Right cardiac atrium (tissue), 5 donors: ENCODE measurements around the gene CDRT15. TPM values are rescaled to one million over a fixed set of nuclear protein-coding genes. Genes with fewer than 3 reads are reported as not detected.
A peak's percentile ranks its signal among the peaks of the same experiment; 100 is the strongest.
"Not testable (repeated sequence)": the region's sequence is repeated elsewhere in the genome, so short reads cannot be mapped to it uniquely, and the experiment has no call there.

Experiments used
- ATAC-seq, 2 donors: fragments of 200-7000 bp; cut with Tn5 transposase; one replicate each; pipeline versions ENCODE4 v1.8.0 to v1.9.1; 2020; ENCODE audit warnings: moderate library complexity in 2 of 2, mild to moderate bottlenecking in 1 of 2
- DNase-seq, 3 donors: peaks; one replicate each; pipeline ENCODE4 v3.0.0-alpha.2; 2020
- H3K27ac ChIP-seq: one replicate; pipeline ENCODE4 v1.5.1; 2013; ENCODE audit warnings: mild to moderate bottlenecking, low read length, control low read depth, moderate library complexity
- H3K27me3 ChIP-seq: one replicate; pipeline ENCODE4 v1.6.1; 2013; ENCODE audit not compliant: control insufficient read depth, insufficient read depth
- H3K4me1 ChIP-seq: one replicate; pipeline ENCODE4 v1.6.1; 2013; ENCODE audit warnings: low read length; ENCODE audit not compliant: control insufficient read depth, insufficient read depth
- H3K4me3 ChIP-seq: one replicate; pipeline ENCODE4 v1.5.1; 2013; ENCODE audit warnings: low read length, control low read depth
- H3K9me3 ChIP-seq: one replicate; pipeline ENCODE4 v1.6.1; 2013; ENCODE audit warnings: low read length; ENCODE audit not compliant: control insufficient read depth
- WGBS: extraction: QIAGEN DNeasy Blood & Tissue Kit; methylation state at CpG from one replicate; pipeline ENCODE4 v1.1.7; 2013; 5-methylcytosine and 5-hydroxymethylcytosine counted together
- intact Hi-C, 4 donors: fragments of 100-400 bp; cut with DNase I; formaldehyde crosslinking; loops; one replicate each; pipeline versions ENCODE4 v1.11.0 to v1.14.0; 2022 to 2023
- polyA plus RNA-seq: library from polyadenylated mRNA; stranded (reverse); fragments of 200-250 nt; gene quantifications from one replicate; pipeline ENCODE4 v1.2.3, GENCODE V29; 2013
- total RNA-seq, 4 donors: library from RNA; stranded (reverse); fragmentation: NEBNext Ultra II Directional; extraction: Animal tissue kit (Norgen Biotek cat#: 25700); gene quantifications; one replicate each; pipeline ENCODE4 v1.2.1, GENCODE V29; 2021
- donor health status: healthy with polysubstance abuse.
- donor health status: DM: no; HTN: yes; CAD: no.
- donor health status: DM: no; HTN: no; CAD: no.
- donor health status: DM: no; HTN: yes; CAD: no; lungs with severe emphysema.
- donor health status: DM: yes; HTN: yes; CAD: no.

Gene CDRT15
- total and polyA plus RNA-seq, 5 donors, result not detected

GRCh38 chr17:14198575-14198974 is 38.1 kb downstream of the CDRT15 start:
- Histone ChIP-seq H3K4me1 (peaks cover 7% of the 10 kb centered on the region), H3K9me3 (no peaks in the 10 kb centered on the region), H3K27me3 (no peaks in the 10 kb centered on the region), H3K4me3 (no peak overlapping the region), H3K27ac (no peak overlapping the region)
- ATAC-seq (no peak), DNase-seq (no peak)
- 96% methylated on average over 4 of the region's 4 CpGs for WGBS
- intact Hi-C loops, result no loop called here

GRCh38 chr17:14198013-14198412 is 38.6 kb downstream of the CDRT15 start:
- no peak overlapping the region for H3K27ac ChIP-seq
- H3K4me3 ChIP-seq, result no peak overlapping the region
- peak; percentile 18 to 68 (median 53) for DNase-seq
- intact Hi-C loops, result no loop called here
- ATAC-seq, result peak; percentile 58 to 83
- WGBS, result 35% methylated on average over 6 of the region's 6 CpGs
- no peaks in the 10 kb centered on the region for H3K9me3 ChIP-seq
- peaks cover 7% of the 10 kb centered on the region for H3K4me1 ChIP-seq
- H3K27me3 ChIP-seq, result no peaks in the 10 kb centered on the region

- 86% methylated on average over 4 of the region's 4 CpGs for WGBS
- peak in 1 of 2 donors; percentile 25 for ATAC-seq
- Histone ChIP-seq H3K27me3 (no peaks in the 10 kb centered on the region), H3K9me3 (no peaks in the 10 kb centered on the region), H3K4me1 (peaks cover 7% of the 10 kb centered on the region), H3K27ac (no peak overlapping the region), H3K4me3 (no peak overlapping the region)
- intact Hi-C loops, result no loop called here
- DNase-seq, result peak in 2 of 3 donors; percentile 35 to 71
Observed at GRCh38 chr17:14197586-14197985, 39.1 kb downstream of the CDRT15 start.

GRCh38 chr17:14197057-14197456 is 39.6 kb downstream of the CDRT15 start:
- H3K4me3 ChIP-seq, result no peak overlapping the region
- DNase-seq, result no peak
- no peaks in the 10 kb centered on the region for H3K9me3 ChIP-seq
- H3K4me1 ChIP-seq, result peaks cover 7% of the 10 kb centered on the region
- intact Hi-C loops, result no loop called here
- ATAC-seq, result no peak
- 93% methylated on average over 2 of the region's 2 CpGs for WGBS
- no peaks in the 10 kb centered on the region for H3K27me3 ChIP-seq
- no peak overlapping the region for H3K27ac ChIP-seq

GRCh38 chr17:14196377-14196997 is 40.2 kb downstream of the CDRT15 start:
- intact Hi-C loops, result no loop called here
- ATAC-seq (no peak), DNase-seq (no peak)
- Histone ChIP-seq H3K9me3 (no peaks in the 10 kb centered on the region), H3K27me3 (no peaks in the 10 kb centered on the region), H3K4me1 (peaks cover 7% of the 10 kb centered on the region), H3K27ac (no peak overlapping the region), H3K4me3 (no peak overlapping the region)
- 96% methylated on average over 4 of the region's 4 CpGs for WGBS

GRCh38 chr17:14192636-14193344 is 43.9 kb downstream of the CDRT15 start:
- DNase-seq, result peak in 1 of 3 donors; percentile 23
- H3K4me1 ChIP-seq, H3K9me3 ChIP-seq, ATAC-seq, intact Hi-C loops, H3K27ac ChIP-seq, H3K27me3 ChIP-seq, H3K4me3 ChIP-seq: not testable (repeated sequence)
- WGBS, result 87% methylated on average over 12 of the region's 13 CpGs

GRCh38 chr17:14192039-14192438 is 44.6 kb downstream of the CDRT15 start:
- intact Hi-C loops, H3K27ac ChIP-seq, ATAC-seq, H3K9me3 ChIP-seq, H3K4me3 ChIP-seq, H3K4me1 ChIP-seq, H3K27me3 ChIP-seq, DNase-seq: not testable (repeated sequence)
- WGBS, result 89% methylated on average over 11 of the region's 11 CpGs

GRCh38 chr17:14191469-14191868 is 45.2 kb downstream of the CDRT15 start:
- H3K27ac ChIP-seq, DNase-seq, H3K4me3 ChIP-seq, H3K9me3 ChIP-seq, H3K4me1 ChIP-seq, ATAC-seq, intact Hi-C loops, H3K27me3 ChIP-seq: not testable (repeated sequence)

- DNase-seq, H3K4me3 ChIP-seq, H3K27me3 ChIP-seq, intact Hi-C loops, H3K9me3 ChIP-seq, H3K27ac ChIP-seq, H3K4me1 ChIP-seq, ATAC-seq: not testable (repeated sequence)
- WGBS, result 77% methylated on average over 1 of the region's 1 CpG
Observed at GRCh38 chr17:14190774-14191173, 45.9 kb downstream of the CDRT15 start.

- H3K4me1 ChIP-seq, H3K4me3 ChIP-seq, DNase-seq, intact Hi-C loops, H3K27ac ChIP-seq, ATAC-seq, H3K27me3 ChIP-seq, H3K9me3 ChIP-seq: not testable (repeated sequence)
- WGBS, result 84% methylated on average over 3 of the region's 4 CpGs
Observed at GRCh38 chr17:14186443-14186842, 50.2 kb downstream of the CDRT15 start.
